ENCODE measurements around the gene GUK1. TPM values are rescaled to one million over a fixed set of nuclear protein-coding genes. Genes with fewer than 3 reads are reported as not detected.

Gene GUK1
- total RNA-seq, 1 donor from 2014 or later = 312 TPM

- DNase-seq (ENCODE audit: extremely low read depth, low read depth, low spot score) = no peak
Measured at GRCh38 chr1:228148935-228149405, 8.9 kb downstream of the GUK1 start.

- DNase-seq (ENCODE audit: extremely low read depth, low read depth, low spot score) = no peak
Measured at GRCh38 chr1:228149406-228150119, 9.5 kb downstream of the GUK1 start, which contains the start of gene GJC2. GJC2 (plus strand) TSS chr1:228149930; CDS start chr1:228157759, 7,829 bp downstream.

- DNase-seq (ENCODE audit: extremely low read depth, low read depth, low spot score) = no peak
Measured at GRCh38 chr1:228150120-228150460, 10.0 kb downstream of the GUK1 start.

GRCh38 chr1:228150461-228151179 is 10.5 kb downstream of the GUK1 start:
- no peak for DNase-seq (ENCODE audit: extremely low read depth, low read depth, low spot score)

- DNase-seq (ENCODE audit: extremely low read depth, low read depth, low spot score) = no peak
Measured at GRCh38 chr1:228151180-228151925, 11.3 kb downstream of the GUK1 start.

- no peak for DNase-seq (ENCODE audit: extremely low read depth, low read depth, low spot score)
Measured at GRCh38 chr1:228152097-228152917, 12.2 kb downstream of the GUK1 start.

- no peak for DNase-seq (ENCODE audit: extremely low read depth, low read depth, low spot score)
Measured at GRCh38 chr1:228152918-228153258, 12.8 kb downstream of the GUK1 start.

- no peak for DNase-seq (ENCODE audit: extremely low read depth, low read depth, low spot score)
Measured at GRCh38 chr1:228154021-228154669, 14.1 kb downstream of the GUK1 start.

- DNase-seq (ENCODE audit: extremely low read depth, low read depth, low spot score) = no peak
Measured at GRCh38 chr1:228154670-228155571, 14.8 kb downstream of the GUK1 start.

GRCh38 chr1:228155596-228156514 is 15.8 kb downstream of the GUK1 start:
- no peak for DNase-seq (ENCODE audit: extremely low read depth, low read depth, low spot score)

GRCh38 chr1:228156515-228156881 is 16.4 kb downstream of the GUK1 start:
- no peak for DNase-seq (ENCODE audit: extremely low read depth, low read depth, low spot score)

GRCh38 chr1:228156941-228157728 is 17.1 kb downstream of the GUK1 start:
- no peak for DNase-seq (ENCODE audit: extremely low read depth, low read depth, low spot score)

- no peak for DNase-seq (ENCODE audit: extremely low read depth, low read depth, low spot score)
Measured at GRCh38 chr1:228157729-228158126, 17.6 kb downstream of the GUK1 start.

- DNase-seq (ENCODE audit: extremely low read depth, low read depth, low spot score) = no peak
Measured at GRCh38 chr1:228158151-228159007, 18.3 kb downstream of the GUK1 start.

- no peak for DNase-seq (ENCODE audit: extremely low read depth, low read depth, low spot score)
Measured at GRCh38 chr1:228159008-228159665, 19.1 kb downstream of the GUK1 start.

- DNase-seq (ENCODE audit: extremely low read depth, low read depth, low spot score) = no peak
Measured at GRCh38 chr1:228160201-228160761, 20.2 kb downstream of the GUK1 start.

Measured in glomerular endothelial cell (primary cell).